NCI-H2171 treated with DMSO at 0.1 percent for 48 hours (cell line): Measurements from ENCODE around the gene DMAC2L.
"Not testable (repeated sequence)": the region's sequence is repeated elsewhere in the genome, so short reads cannot be mapped to it uniquely, and the experiment has no call there.

Experiments used
- DNase-seq: peaks from one replicate; lab custom pipeline; 2025; lab: John Stamatoyannopoulos, UW

Gene DMAC2L

GRCh38 chr14:50356283-50356682 lies 44.2 kb downstream of the DMAC2L start:
- not testable (repeated sequence) for DNase-seq

- DNase-seq = no peak
Observed at GRCh38 chr14:50357124-50357523, 45.0 kb downstream of the DMAC2L start.

GRCh38 chr14:50357753-50358395 lies 45.8 kb downstream of the DMAC2L start:
- DNase-seq = no peak

- DNase-seq = no peak
Observed at GRCh38 chr14:50359631-50360030, 47.5 kb downstream of the DMAC2L start.

- no peak for DNase-seq
Observed at GRCh38 chr14:50360093-50360492, 48.0 kb downstream of the DMAC2L start.

- DNase-seq = no peak
Observed at GRCh38 chr14:50360851-50361250, 48.7 kb downstream of the DMAC2L start.

- DNase-seq = not testable (repeated sequence)
Observed at GRCh38 chr14:50361473-50362403, 49.6 kb downstream of the DMAC2L start.

GRCh38 chr14:50362764-50363713 lies 50.9 kb downstream of the DMAC2L start:
- no peak for DNase-seq

- no peak for DNase-seq
Observed at GRCh38 chr14:50363714-50364111, 51.6 kb downstream of the DMAC2L start.

GRCh38 chr14:50364792-50365191 lies 52.7 kb downstream of the DMAC2L start:
- no peak for DNase-seq

GRCh38 chr14:50365572-50365971 lies 53.4 kb downstream of the DMAC2L start:
- DNase-seq = not testable (repeated sequence)

- no peak for DNase-seq
Observed at GRCh38 chr14:50366115-50366514, 54.0 kb downstream of the DMAC2L start.

GRCh38 chr14:50366589-50366988 lies 54.5 kb downstream of the DMAC2L start:
- no peak for DNase-seq

GRCh38 chr14:50371546-50371945 lies 59.4 kb downstream of the DMAC2L start:
- peak; percentile 96 for DNase-seq

- DNase-seq = peak; percentile 34
Observed at GRCh38 chr14:50373959-50374358, 61.8 kb downstream of the DMAC2L start.

- DNase-seq = no peak
Observed at GRCh38 chr14:50375760-50376159, 63.6 kb downstream of the DMAC2L start.
